Superior temporal gyrus (tissue), 1 donor: ENCODE measurements around the gene PLIN5.
"Not testable (repeated sequence)": the region's sequence is repeated elsewhere in the genome, so short reads cannot be mapped to it uniquely, and the experiment has no call there.

ENCODE experiments used
- DNase-seq: peaks from one replicate; pipeline ENCODE4 v3.0.0-alpha.2; 2016; ENCODE audit errors: extremely low spot score

Gene PLIN5

GRCh38 chr19:4568886-4569285, 33.9 kb upstream of the PLIN5 start:
- DNase-seq: no peak

- no peak for DNase-seq
Measured at GRCh38 chr19:4567584-4568071, 32.6 kb upstream of the PLIN5 start.

DNA sequence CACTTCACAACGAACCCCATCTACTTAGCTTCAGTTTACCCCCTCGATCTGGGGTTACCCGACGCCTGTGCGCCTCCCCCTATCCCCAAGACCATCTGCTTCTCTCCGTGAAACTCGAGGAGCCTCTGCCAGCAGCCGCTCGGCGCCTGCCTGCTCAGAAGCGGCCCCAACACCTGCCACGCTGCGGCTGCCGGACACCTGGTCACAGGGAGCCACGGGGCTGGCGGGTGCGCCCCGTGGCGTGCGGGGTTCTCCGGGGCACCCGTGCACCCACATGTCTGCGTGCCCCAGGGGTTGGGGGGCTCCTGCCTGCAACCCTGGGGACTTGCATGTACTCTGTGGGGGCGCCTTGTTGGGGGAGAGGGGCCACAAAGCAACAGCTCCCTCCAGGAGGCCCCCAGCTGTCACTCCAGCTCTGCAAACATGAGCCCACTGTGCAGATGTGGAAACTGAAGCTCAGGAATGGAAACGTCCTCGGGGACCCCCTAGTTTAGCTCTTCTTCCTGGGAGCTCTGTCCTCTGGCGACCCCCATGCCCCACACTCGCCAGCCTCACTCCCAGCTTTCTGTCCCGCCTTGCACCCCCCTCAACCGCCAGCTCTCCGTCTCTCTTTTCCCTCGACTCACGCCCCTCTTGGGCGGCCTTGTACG, 31.5 kb upstream of the PLIN5 start:
- no peak for DNase-seq

DNA sequence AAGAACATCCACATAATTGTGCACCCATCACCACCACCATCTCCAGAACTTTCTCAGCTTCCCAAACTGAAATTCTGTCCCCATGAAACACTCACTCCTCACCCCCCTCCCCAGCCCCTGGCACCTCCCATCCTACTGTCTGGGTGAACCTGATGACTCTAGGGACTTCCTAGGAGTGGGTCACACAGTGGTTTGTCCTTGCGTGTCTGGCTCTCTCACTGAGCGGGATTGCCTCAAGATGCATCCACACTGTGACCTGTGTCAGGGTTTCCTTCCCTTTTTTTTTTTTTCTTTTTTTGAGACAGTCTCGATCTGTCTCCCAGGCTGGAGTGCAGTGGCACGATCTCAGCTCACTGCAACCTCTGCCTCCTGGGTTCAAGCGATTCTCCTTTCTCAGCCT, 28.5 kb upstream of the PLIN5 start:
- DNase-seq: not testable (repeated sequence)

GRCh38 chr19:4562085-4562484, 27.1 kb upstream of the PLIN5 start:
- DNase-seq: not testable (repeated sequence)

DNA sequence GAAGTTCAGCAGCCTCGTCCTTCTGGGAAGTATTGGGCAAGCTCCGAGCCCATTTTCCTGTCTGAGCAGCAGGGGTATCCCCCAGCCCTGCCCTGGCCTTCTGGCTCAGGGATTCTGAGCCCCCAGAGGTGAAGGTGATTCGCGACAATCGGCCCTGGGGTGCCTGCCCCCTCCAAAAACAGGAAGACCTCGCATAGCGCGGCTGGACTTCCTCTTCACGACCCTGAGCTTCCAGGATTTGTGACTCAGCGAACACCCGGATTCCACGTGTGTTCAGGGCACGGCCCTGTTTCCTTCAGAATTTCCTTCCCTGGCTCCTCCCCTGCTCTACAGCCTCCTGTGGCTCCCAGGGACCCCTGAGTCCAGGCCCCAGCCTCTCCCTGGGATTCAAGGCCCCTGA, 24.5 kb upstream of the PLIN5 start, which contains the start of gene SEMA6B:
SEMA6B (minus strand) TSS at position 116 of the 400 bp plus-strand sequence. CDS start 1,227 bp downstream, outside the sequence.
- DNase-seq: no peak

GRCh38 chr19:4557971-4558941, 23.2 kb upstream of the PLIN5 start:
- no peak for DNase-seq

- no peak for DNase-seq
Measured at GRCh38 chr19:4557144-4557970, 22.3 kb upstream of the PLIN5 start.

- no peak for DNase-seq
Measured at GRCh38 chr19:4556597-4557127, 21.6 kb upstream of the PLIN5 start.

- DNase-seq: no peak
Measured at GRCh38 chr19:4555657-4556561, 20.9 kb upstream of the PLIN5 start.

DNA sequence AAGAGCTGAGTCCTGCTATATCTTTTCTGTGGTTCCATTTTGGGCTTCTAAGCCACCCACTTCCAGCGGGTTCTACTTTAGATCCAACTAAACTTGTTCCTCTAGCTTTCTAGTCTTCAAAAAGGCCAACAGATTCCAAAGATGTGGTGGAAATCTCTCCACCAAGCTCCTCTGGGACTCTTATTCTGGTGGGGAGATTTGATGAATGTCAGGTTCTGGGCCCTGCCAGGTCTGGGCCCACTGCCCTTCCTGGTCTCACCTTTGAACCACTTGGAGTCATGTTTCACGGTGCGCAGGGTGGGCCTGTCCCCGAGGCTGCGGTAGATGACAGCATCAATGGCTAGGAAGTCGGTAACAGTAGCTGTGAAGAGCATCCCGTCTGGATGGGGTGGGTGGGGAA, 19.7 kb upstream of the PLIN5 start:
- no peak for DNase-seq

- DNase-seq: no peak
Measured at GRCh38 chr19:4553775-4554174, 18.8 kb upstream of the PLIN5 start.

DNA sequence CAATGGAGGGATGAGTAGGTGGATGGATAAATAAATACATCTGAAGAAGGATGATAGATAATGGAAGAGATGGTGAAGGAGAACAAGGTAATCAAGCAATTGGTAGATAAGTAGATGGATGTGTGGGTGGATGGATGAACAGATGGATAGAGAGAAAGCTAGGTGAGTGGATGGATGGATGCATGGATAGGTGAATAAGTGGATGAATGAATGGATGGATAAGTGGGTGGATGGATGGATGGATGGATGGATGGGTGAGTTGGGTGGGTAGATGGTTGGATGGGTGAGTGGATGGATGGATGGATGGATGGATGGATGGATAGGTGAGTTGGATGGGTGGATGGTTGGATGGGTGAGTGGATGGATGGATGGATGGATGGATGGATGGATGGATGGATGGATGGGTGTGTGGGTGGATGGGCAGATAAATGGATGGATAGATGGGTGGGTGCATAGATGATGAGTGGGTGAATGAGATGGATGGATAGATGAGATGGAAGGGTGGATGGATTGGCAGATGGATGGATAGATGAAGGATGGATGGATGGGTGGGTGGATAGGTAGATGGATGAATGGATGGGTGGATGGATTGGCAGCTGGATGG, 18.2 kb upstream of the PLIN5 start:
- no peak for DNase-seq

- no peak for DNase-seq
Measured at GRCh38 chr19:4552525-4552819, 17.4 kb upstream of the PLIN5 start.

- no peak for DNase-seq
Measured at GRCh38 chr19:4550479-4551050, 15.5 kb upstream of the PLIN5 start.

- DNase-seq: no peak
Measured at GRCh38 chr19:4550018-4550417, 15.0 kb upstream of the PLIN5 start.

DNA sequence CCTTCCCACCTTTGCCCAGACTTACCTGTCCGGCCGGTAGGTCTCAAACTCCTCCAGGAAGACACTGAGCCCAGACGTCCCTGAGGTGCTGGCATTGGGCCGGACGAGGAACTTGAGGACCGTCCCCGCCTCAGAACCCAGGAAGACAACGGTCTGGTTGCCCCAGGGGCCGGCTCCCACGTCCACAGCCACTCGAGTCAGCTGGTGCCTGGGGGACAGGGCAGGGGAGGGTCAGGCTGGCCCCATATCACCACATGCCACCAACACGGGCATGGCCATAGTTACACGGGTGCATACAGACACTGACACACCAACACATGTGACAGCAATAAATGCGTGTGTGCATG, 13.2 kb upstream of the PLIN5 start:
- DNase-seq: no peak

GRCh38 chr19:4547303-4548237, 12.5 kb upstream of the PLIN5 start:
- DNase-seq: no peak
